Islet precursor cell (in vitro differentiated cells): ENCODE results near the gene CYSRT1.
"Not testable (repeated sequence)": the region's sequence is repeated elsewhere in the genome, so short reads cannot be mapped to it uniquely, and the experiment has no call there.

Source experiments
- DNase-seq: peaks from one replicate; pipeline ENCODE4 v3.0.0-alpha.2; 2018

CYSRT1 gene

DNA sequence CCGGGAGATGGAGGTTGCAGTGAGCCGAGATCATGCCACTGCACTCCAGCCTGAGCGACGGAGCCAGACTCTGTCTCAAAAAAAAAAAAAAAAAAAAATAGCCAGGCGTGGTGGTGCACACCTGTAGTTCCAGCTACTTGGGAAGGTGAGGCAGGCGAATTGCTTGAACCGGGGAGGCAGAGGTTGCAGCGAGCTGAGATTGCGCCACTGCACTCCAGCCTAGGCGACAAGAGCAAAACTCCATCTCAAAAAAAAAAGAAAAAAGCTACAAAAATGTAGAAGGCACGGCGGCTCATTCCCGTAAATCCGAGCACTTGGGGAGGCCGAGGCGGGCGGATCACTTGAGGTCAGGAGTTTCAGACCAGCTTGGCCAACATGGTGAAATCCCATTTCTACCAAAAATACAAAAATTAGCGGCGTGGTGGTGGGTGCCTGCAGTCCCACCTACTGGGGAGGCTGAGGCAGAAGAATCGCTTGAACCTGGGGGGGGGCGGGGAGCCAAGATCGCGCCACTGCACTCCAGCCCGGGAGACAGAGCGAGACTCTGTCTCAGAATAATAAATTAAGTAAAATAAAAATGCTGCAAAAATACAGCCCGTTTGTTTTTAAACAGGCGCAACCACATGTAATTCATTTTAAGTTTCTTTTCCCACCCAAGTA, 14.7 kb downstream of the CYSRT1 start:
- DNase-seq: not testable (repeated sequence)

- no peak for DNase-seq
Observed at GRCh38 chr9:137240318-137240840, 15.4 kb downstream of the CYSRT1 start.

DNA sequence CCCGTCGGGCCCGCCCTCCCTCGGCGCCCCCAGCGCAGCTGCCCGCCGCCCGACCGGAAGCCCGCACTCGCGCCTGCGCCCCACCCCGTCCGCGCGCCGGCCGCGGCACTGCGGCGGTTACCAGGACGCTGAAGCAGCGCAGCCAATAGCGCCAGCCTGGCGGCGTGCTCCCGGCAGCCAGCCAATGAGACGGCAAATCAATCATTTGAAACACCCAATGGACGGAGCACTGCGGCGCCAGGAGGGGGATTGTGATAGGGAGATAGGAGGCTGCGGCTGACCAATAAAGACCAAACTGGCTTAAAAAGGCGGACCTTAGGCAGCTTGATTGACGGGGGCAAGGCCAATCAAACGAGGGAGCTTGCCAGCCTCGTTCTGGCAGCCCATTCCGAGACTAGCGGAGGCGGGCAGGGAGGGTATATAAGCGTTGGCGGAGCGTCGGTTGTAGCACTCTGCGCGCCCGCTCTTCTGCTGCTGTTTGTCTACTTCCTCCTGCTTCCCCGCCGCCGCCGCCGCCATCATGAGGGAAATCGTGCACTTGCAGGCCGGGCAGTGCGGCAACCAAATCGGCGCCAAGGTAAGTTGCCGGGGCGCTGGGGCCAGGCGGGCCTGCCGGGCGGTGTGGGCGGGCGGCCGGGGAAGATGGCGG, 16.0 kb downstream of the CYSRT1 start, which contains the start of gene TUBB4B:
Gene TUBB4B (plus strand): TSS at position 447 of the 649 bp plus-strand sequence. CDS start 74 bp downstream, at position 521.
- peak; percentile 100 for DNase-seq

DNA sequence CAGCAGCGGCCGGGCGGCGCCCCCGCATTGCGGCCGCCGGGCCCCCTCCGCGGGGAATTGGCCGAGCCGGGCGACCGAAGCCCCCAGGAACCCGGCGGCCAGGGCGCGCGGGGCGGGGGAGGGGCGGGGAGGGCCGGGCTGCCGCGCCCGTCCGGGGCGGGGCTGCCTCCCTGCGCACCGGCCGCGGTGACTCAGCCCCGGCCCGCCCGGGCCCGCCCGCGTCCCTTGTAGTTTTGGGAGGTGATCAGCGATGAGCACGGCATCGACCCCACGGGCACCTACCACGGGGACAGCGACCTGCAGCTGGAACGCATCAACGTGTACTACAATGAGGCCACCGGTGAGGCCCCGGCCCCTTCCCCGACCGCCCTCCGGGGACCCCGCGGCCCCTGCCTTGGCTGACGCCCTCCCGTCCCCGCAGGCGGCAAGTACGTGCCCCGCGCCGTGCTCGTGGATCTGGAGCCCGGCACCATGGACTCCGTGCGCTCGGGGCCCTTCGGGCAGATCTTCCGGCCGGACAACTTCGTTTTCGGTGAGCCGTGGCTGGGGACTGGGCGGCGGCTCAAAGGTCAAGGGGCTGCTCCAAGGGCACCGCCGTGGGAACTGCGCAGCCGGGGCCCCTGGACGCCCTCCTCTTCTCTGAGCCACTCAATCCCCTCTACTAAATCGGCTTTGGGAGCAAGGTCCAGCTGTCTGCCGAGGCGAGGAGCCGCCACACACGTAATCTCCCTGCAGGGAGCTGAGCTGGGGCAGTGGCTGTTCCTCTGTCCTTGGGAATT, 16.7 kb downstream of the CYSRT1 start:
- DNase-seq: no peak

GRCh38 chr9:137242269-137243203, 17.6 kb downstream of the CYSRT1 start:
- DNase-seq: no peak

DNA sequence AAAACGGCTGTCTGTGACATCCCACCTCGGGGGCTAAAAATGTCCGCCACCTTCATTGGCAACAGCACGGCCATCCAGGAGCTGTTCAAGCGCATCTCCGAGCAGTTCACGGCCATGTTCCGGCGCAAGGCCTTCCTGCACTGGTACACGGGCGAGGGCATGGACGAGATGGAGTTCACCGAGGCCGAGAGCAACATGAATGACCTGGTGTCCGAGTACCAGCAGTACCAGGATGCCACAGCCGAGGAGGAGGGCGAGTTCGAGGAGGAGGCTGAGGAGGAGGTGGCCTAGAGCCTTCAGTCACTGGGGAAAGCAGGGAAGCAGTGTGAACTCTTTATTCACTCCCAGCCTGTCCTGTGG, 18.3 kb downstream of the CYSRT1 start:
- not testable (repeated sequence) for DNase-seq

GRCh38 chr9:137243626-137244485, 18.9 kb downstream of the CYSRT1 start:
- DNase-seq: no peak

GRCh38 chr9:137244486-137245449, 19.8 kb downstream of the CYSRT1 start:
- no peak for DNase-seq

DNA sequence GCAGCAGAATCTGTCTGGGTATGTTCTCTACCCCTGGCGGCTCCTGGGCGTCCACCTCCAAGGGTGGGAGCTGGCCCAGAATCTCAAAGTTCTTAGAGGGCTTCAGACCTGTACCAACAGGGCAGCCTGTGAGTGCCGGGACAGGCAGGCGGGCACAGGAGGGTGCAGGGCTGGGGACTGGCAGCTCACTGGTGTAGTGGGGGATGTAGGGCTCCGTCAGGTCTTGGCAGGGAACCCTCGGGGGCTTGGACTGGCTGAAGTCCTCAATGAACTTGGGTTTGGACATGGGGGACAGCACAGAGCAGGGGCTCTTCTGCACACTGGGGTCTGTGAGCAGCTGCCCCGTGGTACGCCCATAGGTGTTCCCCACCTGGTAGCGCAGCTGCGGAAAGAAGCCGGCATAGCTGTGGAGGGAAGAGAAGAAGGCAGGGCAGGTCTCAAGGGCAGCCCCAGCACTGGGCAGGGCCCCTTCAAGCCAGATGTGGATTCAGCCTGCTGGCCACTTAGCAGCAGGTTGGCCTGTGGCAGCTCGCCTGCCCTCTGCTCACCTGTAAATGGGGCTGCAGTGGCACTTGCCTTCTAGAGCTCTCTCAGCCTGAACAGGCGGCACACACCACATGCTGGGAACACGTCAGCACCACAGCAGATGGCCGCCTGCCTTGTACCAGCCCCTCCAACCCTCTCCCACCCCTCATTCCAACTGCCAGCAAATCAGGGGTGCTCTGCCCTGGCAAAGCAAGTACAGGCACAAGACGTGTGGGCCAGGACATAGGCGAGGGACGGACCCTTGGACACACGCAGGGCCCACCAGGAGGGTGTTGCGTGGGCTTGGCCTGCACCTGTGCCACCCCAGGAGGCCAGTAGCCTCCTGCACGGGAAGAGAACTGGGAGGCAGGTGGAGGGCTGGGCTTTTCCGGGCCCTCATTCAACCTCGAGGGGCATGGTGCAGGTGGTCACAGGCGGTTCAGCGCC, 20.8 kb downstream of the CYSRT1 start:
- no peak for DNase-seq

- DNase-seq: no peak
Observed at GRCh38 chr9:137247135-137247915, 22.4 kb downstream of the CYSRT1 start.

DNA sequence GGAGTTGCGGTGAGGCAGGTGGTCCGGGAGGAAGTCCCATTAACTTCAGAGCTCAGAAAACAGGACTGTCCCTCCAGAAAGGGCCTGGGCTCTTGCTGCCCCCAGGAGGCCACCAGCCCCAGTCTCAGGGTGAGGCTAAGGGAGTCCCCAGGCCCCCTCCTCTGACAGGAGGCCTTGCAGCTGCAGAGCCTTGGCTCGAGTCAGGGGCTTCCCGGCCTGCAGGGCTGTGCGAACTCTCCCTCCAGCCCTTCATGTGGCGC, 22.9 kb downstream of the CYSRT1 start:
- no peak for DNase-seq

DNA sequence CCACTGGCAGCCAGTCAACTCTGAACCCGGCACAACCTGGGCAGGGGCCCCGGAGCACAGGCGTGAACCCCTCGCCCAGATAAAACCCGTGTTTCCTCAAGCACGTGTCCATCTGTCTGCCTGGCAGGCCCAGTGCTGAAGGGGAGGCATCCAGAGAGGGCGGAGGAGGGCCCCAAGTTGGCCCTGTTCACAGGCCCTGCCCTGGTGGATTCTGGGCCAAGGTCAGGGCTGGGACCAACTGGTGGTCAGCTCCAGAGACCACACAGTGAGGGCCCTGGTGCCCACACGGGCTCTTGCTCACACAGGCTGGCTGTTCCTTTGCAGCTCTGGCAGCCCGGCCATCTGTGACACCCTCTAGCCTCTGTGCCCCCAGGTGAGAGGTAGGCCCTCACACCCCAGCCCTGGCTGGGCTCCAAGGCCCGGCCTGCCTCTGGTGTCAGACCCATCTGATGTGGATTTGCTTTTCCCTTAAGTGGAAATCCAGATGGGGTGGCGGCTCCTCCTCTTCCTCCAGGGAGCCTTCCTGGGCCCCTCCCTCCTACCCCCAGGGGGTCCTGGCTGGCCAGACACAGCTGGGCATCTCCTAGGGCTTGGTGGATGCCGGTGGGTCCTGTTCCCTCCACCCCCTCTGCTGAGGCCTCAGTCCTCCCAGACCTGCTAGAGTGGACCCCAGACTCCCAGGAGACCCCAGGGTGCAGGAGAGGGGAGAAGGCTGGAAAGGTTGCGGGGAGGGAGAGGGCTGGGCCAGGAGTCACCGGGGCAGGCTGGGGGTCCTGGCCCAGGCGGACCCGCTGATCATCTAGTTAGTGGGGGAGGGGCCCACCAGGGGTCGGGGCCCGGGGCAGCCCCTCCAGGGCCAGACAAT, 25.6 kb downstream of the CYSRT1 start:
- no peak for DNase-seq

GRCh38 chr9:137251194-137251461, 26.2 kb downstream of the CYSRT1 start, which contains the start of gene STPG3:
Gene STPG3 (plus strand): TSS chr9:137251286. CDS start chr9:137251287, 1 bp downstream.
- no peak for DNase-seq

DNA sequence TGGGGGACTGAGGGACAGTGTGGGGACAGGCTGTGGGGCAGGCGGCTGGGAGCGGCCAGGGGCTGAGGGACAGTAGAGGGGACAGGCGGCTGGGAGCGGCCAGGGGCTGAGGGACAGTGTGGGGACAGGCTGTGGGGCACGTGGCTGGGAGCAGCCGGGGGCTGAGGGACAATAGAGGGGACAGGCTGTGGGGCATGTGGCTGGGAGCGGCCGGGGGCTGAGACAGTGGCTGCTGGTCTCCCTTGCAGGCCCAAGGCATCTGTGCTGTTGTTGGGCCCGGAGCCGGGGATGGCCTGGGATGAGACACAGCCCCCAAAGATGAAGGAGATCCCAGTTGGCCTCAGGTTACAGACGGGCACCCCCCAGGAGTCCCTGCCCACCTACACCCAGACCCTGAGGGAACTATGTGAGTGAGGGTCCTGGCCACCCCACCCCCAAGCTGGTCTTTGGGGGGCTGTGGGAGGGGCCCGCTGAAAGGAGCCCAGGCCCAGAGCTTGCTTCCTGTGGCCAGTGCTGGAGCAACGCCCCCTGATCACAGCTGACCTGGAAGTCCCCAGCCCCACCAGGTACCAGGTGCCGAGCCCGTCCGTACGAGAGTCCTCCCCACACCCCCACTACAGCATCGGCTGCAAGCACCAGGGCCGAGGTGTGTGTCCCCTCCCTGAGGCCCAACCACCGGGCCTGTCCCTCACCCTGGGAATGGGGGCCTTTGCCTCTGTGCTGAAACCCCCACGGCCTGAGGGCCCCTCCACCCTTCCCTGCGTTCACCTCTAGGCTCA, 26.7 kb downstream of the CYSRT1 start:
- DNase-seq: no peak

GRCh38 chr9:137252555-137253506, 27.9 kb downstream of the CYSRT1 start:
- peak; percentile 78 for DNase-seq
